Thyroid gland (tissue), 4 donors: ENCODE data around the gene HBE1. TPM values are rescaled to one million over a fixed set of nuclear protein-coding genes. Genes with fewer than 3 reads are reported as not detected.
"Not testable (repeated sequence)": the region's sequence is repeated elsewhere in the genome, so short reads cannot be mapped to it uniquely, and the experiment has no call there.

Source experiments
- DNase-seq, 2 donors: peaks; one replicate each; pipeline ENCODE4 v3.0.0-alpha.2; 2019
- H3K27ac ChIP-seq, 3 donors: fragments of 200-600 bp; sonication (generic); 1 replicate in 2 of 3; 2 replicates in 1 of 3; pipeline ENCODE4 v1.5.1; 2016 to 2019; ENCODE audit warnings: mild to moderate bottlenecking in 1 of 3, moderate library complexity in 1 of 3
- H3K27me3 ChIP-seq: fragments of 200-600 bp; sonication (generic); one replicate; pipeline ENCODE4 v1.5.1; 2019
- H3K36me3 ChIP-seq, 2 donors: fragments of 200-600 bp; sonication (generic); one replicate each; pipeline ENCODE4 v1.5.1; 2016 to 2019
- H3K4me1 ChIP-seq, 2 donors: fragments of 200-600 bp; sonication (generic); one replicate each; pipeline ENCODE4 v1.5.1; 2017 to 2019
- H3K4me3 ChIP-seq, 3 donors: fragments of 200-600 bp; sonication (generic); replicated peaks in 1 of 3; 1 replicate in 2 of 3; 2 replicates in 1 of 3; pipeline ENCODE4 v1.5.1; 2016; ENCODE audit warnings: mild to moderate bottlenecking in 1 of 3
- H3K9me3 ChIP-seq: fragments of 200-600 bp; sonication (generic); one replicate; pipeline ENCODE4 v1.5.1; 2017
- POLR2A ChIP-seq, 2 donors: fragments of 450-650 bp; IDR thresholded peaks; one replicate each; pipeline ENCODE4 v1.6.1; 2017; ENCODE audit warnings: antibody characterized with exemption in 2 of 2, mild to moderate bottlenecking in 2 of 2, moderate library complexity in 1 of 2
- WGBS, 2 donors: methylation state at CpG; one replicate each; pipeline ENCODE4 v1.1.5; 2017; 5-methylcytosine and 5-hydroxymethylcytosine counted together
- intact Hi-C: fragments of 100-400 bp; cut with DNase I; formaldehyde crosslinking; loops from one replicate; pipeline ENCODE4 v1.15.1; 2023
- total RNA-seq, 4 donors: library from RNA; depleted of rRNA; stranded (reverse); fragments of >200 nt; gene quantifications; one replicate each; pipeline ENCODE4 v1.2.3, GENCODE V29; 2016
- TF ChIP-seq, protein P1 (sequence below), 6 experiments: fragments of 200-600 bp in 3 of 6; fragments of 450-650 bp in 3 of 6; sonication (generic) in 3 of 6; IDR thresholded peaks; one replicate each; pipeline ENCODE4 v1.5.1; 2016 to 2019; ENCODE audit warnings: antibody characterized with exemption in 6 of 6, mild to moderate bottlenecking in 2 of 6, inconsistent platforms in 1 of 6, moderate library complexity in 1 of 6

The HBE1 gene
- total RNA-seq, 4 donors from 2014 or later = 1.2 TPM; not detected in 3

DNA sequence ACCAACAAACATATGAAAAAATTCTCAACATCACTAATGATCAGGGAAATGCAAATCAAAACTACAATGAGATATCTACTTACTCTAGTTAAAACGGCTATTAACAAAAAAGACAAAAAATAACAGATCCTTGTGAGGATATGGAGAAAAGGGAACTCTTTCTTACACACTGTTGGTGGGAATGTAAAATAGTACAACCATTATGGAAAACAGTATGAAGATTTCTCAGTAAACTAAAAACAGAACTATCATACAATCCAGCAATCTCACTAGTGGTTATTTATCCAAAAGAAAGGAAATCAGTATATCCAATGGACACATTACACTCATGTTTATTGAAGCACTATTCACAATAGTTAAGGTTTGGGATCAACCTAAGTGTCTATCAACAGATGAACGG lies 3.9 kb downstream of the HBE1 start:
- intact Hi-C loops = no loop called here

DNA sequence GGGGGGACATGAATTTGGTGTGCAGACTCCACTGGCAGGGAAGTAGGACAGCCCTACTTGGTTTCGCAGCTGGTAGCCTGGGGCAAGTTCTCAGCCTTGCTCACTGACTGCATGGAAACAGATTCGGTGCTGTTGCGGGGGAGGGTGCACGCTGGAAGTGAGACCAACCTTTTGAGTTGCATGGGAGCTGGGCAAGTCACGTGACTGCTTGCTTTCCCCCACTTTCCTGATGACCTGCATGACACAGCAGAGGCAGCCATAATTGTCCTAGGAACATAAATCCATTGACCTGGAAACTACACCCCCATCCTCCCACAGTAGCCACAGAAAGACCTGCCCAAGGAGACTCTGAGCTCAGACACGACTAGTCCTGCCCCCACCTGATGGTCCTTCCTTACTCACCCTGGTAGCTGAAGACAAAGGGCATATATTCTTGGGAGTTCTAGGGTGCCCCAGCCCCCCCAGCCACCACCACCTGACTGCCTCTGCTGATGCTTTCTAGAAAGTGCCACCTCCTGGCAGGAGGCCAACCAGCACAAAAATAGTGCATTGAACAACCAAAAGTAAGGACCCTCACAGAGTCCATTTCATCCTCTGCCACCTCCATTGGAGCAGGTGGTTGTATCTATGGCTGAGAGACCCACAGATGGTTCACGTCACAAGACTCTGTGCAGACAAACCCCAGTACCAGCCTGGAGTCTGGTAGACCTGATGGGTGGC lies 11.0 kb downstream of the HBE1 start:
- Histone ChIP-seq H3K4me3 (no peak overlapping the region), H3K27ac (no peak overlapping the region), H3K27me3 (no peaks in the 10 kb centered on the region), H3K36me3 (no peaks in the 10 kb centered on the region), H3K4me1 (no peaks in the 10 kb centered on the region), H3K9me3 (no peaks in the 10 kb centered on the region)
- DNase-seq = no peak
- TF ChIP-seq, protein P1, sequence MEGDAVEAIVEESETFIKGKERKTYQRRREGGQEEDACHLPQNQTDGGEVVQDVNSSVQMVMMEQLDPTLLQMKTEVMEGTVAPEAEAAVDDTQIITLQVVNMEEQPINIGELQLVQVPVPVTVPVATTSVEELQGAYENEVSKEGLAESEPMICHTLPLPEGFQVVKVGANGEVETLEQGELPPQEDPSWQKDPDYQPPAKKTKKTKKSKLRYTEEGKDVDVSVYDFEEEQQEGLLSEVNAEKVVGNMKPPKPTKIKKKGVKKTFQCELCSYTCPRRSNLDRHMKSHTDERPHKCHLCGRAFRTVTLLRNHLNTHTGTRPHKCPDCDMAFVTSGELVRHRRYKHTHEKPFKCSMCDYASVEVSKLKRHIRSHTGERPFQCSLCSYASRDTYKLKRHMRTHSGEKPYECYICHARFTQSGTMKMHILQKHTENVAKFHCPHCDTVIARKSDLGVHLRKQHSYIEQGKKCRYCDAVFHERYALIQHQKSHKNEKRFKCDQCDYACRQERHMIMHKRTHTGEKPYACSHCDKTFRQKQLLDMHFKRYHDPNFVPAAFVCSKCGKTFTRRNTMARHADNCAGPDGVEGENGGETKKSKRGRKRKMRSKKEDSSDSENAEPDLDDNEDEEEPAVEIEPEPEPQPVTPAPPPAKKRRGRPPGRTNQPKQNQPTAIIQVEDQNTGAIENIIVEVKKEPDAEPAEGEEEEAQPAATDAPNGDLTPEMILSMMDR (IDR thresholded peaks at IDR 0.05) = no peak
- TF ChIP-seq POLR2A (IDR thresholded peaks at IDR 0.05) = no peak
- WGBS, 2 donors = 68 to 70% methylated on average over 7 of the region's 7 CpGs
- intact Hi-C loops = no loop called here

More for the DNA sequence above, 3.9 kb downstream of the HBE1 start:
- Histone ChIP-seq H3K4me3 (no peak overlapping the region), H3K27ac (no peak overlapping the region), H3K27me3 (no peaks in the 10 kb centered on the region), H3K36me3 (no peaks in the 10 kb centered on the region), H3K9me3 (no peaks in the 10 kb centered on the region), H3K4me1 (no peaks in the 10 kb centered on the region)
- TF ChIP-seq, protein P1 (IDR thresholded peaks at IDR 0.05) = no peak
- TF ChIP-seq POLR2A (IDR thresholded peaks at IDR 0.05) = no peak
- no peak for DNase-seq
- WGBS, 2 donors = 65 to 68% methylated on average over 2 of the region's 2 CpGs

DNA sequence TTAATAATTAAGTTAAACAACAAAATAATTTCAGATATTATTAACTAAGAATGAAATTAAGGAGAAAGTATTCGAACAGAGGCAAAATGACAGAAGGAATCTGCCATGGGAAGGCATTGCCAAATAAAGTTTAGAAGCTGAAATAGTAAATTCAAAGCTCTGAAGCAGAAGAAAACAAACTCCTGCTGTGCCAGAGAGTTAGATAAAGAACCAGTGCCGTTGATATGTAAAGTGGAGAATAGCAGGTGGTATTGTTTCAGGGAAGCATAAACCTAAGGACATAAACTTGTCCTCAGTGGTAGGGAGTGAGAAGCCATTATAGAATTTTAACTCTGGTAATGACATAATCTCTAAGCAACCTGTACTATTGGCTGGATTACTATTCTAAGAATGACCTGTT lies 12.4 kb downstream of the HBE1 start:
- Histone ChIP-seq H3K4me1 (no peaks in the 10 kb centered on the region), H3K9me3 (no peaks in the 10 kb centered on the region), H3K27me3 (no peaks in the 10 kb centered on the region), H3K4me3 (no peak overlapping the region), H3K27ac (no peak overlapping the region), H3K36me3 (no peaks in the 10 kb centered on the region)
- WGBS, 2 donors = 16 to 18% methylated on average over 2 of the region's 2 CpGs
- no peak for DNase-seq
- intact Hi-C loops = no loop called here
- TF ChIP-seq, protein P1 (IDR thresholded peaks at IDR 0.05) = no peak
- TF ChIP-seq POLR2A (IDR thresholded peaks at IDR 0.05) = no peak

DNA sequence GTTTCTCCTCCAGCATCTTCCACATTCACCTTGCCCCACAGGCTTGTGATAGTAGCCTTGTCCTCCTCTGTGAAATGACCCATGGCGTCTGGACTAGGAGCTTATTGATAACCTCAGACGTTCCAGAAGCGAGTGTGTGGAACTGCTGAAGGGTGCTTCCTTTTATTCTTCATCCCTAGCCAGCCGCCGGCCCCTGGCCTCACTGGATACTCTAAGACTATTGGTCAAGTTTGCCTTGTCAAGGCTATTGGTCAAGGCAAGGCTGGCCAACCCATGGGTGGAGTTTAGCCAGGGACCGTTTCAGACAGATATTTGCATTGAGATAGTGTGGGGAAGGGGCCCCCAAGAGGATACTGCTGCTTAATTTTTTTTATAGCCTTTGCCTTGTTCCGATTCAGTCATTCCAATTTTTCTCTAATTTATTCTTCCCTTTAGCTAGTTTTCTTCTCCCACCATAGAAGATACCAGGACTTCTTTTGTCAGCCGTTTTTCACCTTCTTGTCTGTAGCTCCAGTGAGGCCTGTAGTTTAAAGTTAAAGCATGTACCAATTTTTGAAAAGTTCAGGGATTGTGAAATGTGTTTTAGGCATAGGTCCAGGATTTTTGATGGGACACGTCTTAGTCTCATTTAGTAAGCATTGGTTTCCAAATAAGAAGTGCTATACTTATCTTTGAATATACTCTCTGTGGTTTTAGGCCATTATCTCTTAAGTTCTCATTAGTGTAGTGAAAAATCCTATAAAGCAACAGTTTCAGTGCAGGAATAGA lies 14.9 kb downstream of the HBE1 start, which contains the start of gene HBG2:
Gene HBG2, minus strand, starts transcription at position 136 of the 768 bp plus-strand sequence. Its CDS starts 53 bp downstream, at position 83.
- H3K4me3 ChIP-seq, H3K9me3 ChIP-seq, intact Hi-C loops, H3K27ac ChIP-seq, H3K27me3 ChIP-seq, H3K36me3 ChIP-seq, DNase-seq, H3K4me1 ChIP-seq: not testable (repeated sequence)
- 71 to 75% methylated on average over 4 of the region's 9 CpGs for WGBS, 2 donors

GRCh38 chr11:5254023-5254422 lies 15.7 kb downstream of the HBE1 start:
- H3K4me1 ChIP-seq, DNase-seq, H3K9me3 ChIP-seq, H3K4me3 ChIP-seq, intact Hi-C loops, H3K27ac ChIP-seq, H3K27me3 ChIP-seq, H3K36me3 ChIP-seq: not testable (repeated sequence)
- WGBS, 2 donors = 73 to 75% methylated on average over 2 of the region's 2 CpGs

DNA sequence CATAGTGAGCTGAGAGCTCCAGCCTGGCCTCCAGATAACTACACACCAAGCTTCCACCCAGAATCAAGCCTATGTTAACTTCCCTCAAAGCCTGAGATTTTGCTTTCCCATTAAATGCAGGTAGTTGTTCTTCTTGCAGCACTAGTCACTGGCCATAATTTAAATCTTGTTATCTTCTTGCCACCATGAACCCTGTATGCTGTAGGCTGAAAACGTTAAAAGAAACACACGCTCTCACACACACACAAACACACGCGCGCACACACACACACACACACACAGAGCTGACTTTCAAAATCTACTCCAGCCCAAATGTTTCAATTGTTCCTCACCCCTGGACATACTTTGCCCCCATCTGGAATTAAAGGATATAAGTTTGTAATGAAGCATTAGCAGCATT lies 16.3 kb downstream of the HBE1 start:
- H3K27me3 ChIP-seq, DNase-seq, intact Hi-C loops, H3K27ac ChIP-seq, H3K4me1 ChIP-seq, H3K4me3 ChIP-seq, H3K36me3 ChIP-seq, H3K9me3 ChIP-seq: not testable (repeated sequence)
- 87 to 89% methylated on average over 5 of the region's 5 CpGs for WGBS, 2 donors
